Measurements from ENCODE around the gene SMTN. TPM values are rescaled to one million over a fixed set of nuclear protein-coding genes. Genes with fewer than 3 reads are reported as not detected.

The SMTN gene
- total and polyA plus RNA-seq, 12 donors: 4.6 to 155 (median 88.9) TPM

DNA sequence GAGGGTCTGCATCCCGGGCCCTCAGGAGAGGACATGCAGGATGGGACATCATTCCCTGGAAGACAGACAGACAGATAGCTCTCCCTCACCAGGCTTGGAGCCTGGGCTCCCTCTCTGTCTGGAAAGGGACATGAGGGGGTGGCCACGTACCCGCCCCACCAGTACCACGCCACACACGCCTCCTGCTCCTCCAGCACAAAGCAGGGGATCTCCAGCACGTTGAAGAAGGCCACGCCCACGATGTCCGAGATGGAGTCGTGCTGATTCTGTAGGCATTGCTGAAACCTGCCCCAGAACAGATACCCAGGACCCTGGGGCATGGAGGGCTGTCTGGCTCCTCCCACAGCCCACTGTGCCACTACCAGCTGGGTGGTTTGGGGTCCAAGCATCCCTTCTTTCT lies 57.0 kb downstream of the SMTN start:
- Histone ChIP-seq H3K36me3 (replicated peaks in 1 of 2) (no peaks in the 10 kb centered on the region), H3K4me1 (replicated peaks in 1 of 2) (no peaks in the 10 kb centered on the region), H3K27me3 (no peaks in the 10 kb centered on the region), H3K27ac (no peak overlapping the region), H3K4me3 (no peak overlapping the region), H3K9me3 (replicated peaks in 1 of 3) (no peaks in the 10 kb centered on the region)
- intact Hi-C loops (cut with DNase I): no loop called here
- TF ChIP-seq, protein P1, sequence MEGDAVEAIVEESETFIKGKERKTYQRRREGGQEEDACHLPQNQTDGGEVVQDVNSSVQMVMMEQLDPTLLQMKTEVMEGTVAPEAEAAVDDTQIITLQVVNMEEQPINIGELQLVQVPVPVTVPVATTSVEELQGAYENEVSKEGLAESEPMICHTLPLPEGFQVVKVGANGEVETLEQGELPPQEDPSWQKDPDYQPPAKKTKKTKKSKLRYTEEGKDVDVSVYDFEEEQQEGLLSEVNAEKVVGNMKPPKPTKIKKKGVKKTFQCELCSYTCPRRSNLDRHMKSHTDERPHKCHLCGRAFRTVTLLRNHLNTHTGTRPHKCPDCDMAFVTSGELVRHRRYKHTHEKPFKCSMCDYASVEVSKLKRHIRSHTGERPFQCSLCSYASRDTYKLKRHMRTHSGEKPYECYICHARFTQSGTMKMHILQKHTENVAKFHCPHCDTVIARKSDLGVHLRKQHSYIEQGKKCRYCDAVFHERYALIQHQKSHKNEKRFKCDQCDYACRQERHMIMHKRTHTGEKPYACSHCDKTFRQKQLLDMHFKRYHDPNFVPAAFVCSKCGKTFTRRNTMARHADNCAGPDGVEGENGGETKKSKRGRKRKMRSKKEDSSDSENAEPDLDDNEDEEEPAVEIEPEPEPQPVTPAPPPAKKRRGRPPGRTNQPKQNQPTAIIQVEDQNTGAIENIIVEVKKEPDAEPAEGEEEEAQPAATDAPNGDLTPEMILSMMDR (IDR thresholded peaks at IDR 0.05): no peak
- TF ChIP-seq POLR2A (IDR thresholded peaks at IDR 0.05): no peak
- no peak for DNase-seq
- WGBS, 4 donors: 57 to 76% (median 71%) methylated on average over 1 to 10 of the region's 10 CpGs

DNA sequence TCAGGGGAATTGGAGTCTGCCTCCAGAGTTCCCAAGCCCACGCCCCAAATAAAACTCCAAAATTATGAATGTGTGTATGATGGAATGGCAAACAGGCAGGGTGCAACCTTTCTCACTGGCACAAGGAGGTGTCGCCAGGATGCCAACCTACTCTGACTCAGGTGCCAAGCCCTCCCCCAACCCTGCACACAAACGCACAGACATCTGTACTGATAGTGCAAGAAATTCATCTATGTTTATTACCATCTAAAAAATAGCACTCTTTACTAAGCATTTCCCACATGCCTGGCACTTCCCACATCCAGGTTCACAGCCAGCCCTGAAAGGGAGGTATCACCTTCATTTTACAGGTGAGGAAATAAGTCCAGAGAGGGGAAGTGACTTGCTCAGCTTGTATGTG lies 57.9 kb downstream of the SMTN start:
- H3K36me3 ChIP-seq (replicated peaks in 1 of 2): no peaks in the 10 kb centered on the region
- no peaks in the 10 kb centered on the region for H3K9me3 ChIP-seq (replicated peaks in 1 of 3)
- H3K27ac ChIP-seq: no peak overlapping the region
- TF ChIP-seq, protein P1 (IDR thresholded peaks at IDR 0.05): no peak
- no peak for TF ChIP-seq POLR2A (IDR thresholded peaks at IDR 0.05)
- WGBS, 4 donors: 49 to 76% (median 61%) methylated on average over 3 of the region's 3 CpGs
- no peak for DNase-seq
- H3K4me1 ChIP-seq (replicated peaks in 1 of 2): no peaks in the 10 kb centered on the region
- no peaks in the 10 kb centered on the region for H3K27me3 ChIP-seq
- intact Hi-C loops (cut with DNase I): no loop called here
- no peak overlapping the region for H3K4me3 ChIP-seq

GRCh38 chr22:31139866-31140716 lies 59.0 kb downstream of the SMTN start, which contains the start of gene PLA2G3:
Gene PLA2G3, minus strand, starts transcription at chr22:31140508. Its CDS starts 154 bp downstream, at chr22:31140354.
- DNase-seq: peak in 1 of 7 donors; percentile 29
- Histone ChIP-seq H3K9me3 (replicated peaks in 1 of 3) (no peaks in the 10 kb centered on the region), H3K27ac (no peak within 1 kb of the TSS), H3K27me3 (no peaks in the 10 kb centered on the region), H3K36me3 (replicated peaks in 1 of 2) (no peaks in the 10 kb centered on the region), H3K4me1 (replicated peaks in 1 of 2) (no peaks in the 10 kb centered on the region), H3K4me3 (no peak within 1 kb of the TSS)
- TF ChIP-seq, protein P1 (IDR thresholded peaks at IDR 0.05): no peak
- TF ChIP-seq POLR2A (IDR thresholded peaks at IDR 0.05): no peak
- 43 to 48% (median 45%) methylated on average over 18 to 24 of the region's 24 CpGs for WGBS, 4 donors
- intact Hi-C loops (cut with DNase I): loop anchor here in 1 of 2 donors (10.0 kb wide), 1 partner anchor 195 kb away; no protein-coding TSS in a partner anchor

DNA sequence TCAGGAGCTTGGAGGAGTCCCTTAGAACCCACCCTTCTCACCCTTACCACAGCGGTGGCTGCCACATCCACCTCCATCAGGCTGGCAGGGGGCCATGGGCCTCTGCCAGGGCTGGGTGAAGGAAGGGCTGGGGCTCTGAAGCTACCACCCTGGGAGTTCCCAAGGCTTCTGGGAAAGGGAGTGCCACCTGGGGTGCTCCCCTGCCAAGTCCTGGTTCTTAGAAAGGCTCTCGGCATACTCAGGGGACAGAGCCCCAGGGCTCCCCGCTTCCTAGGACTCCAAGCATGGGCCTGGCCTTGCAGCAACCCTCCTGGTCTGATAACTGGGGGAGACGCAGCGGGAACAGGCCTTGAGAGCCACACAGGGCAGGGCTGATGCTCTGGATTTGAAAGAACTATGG lies 59.6 kb downstream of the SMTN start:
- intact Hi-C loops (cut with DNase I): loop anchor here in 1 of 2 donors (10.0 kb wide), 1 partner anchor 196 kb away; no protein-coding TSS in a partner anchor
- no peak for DNase-seq

More for the DNA sequence above, 59.6 kb downstream of the SMTN start:
- H3K27me3 ChIP-seq: no peaks in the 10 kb centered on the region
- 74 to 92% (median 82%) methylated on average over 4 to 5 of the region's 5 CpGs for WGBS, 4 donors
- TF ChIP-seq POLR2A (IDR thresholded peaks at IDR 0.05): no peak
- TF ChIP-seq, protein P1 (IDR thresholded peaks at IDR 0.05): no peak
- H3K36me3 ChIP-seq (replicated peaks in 1 of 2): no peaks in the 10 kb centered on the region
- H3K4me1 ChIP-seq (replicated peaks in 1 of 2): no peaks in the 10 kb centered on the region
- H3K27ac ChIP-seq: no peak overlapping the region
- H3K4me3 ChIP-seq: no peak overlapping the region
- H3K9me3 ChIP-seq (replicated peaks in 1 of 3): no peaks in the 10 kb centered on the region
